IPS-18c (cell line): ENCODE measurements around the gene RUVBL2.
"Not testable (repeated sequence)": the region's sequence is repeated elsewhere in the genome, so short reads cannot be mapped to it uniquely, and the experiment has no call there.

ENCODE experiments used
- H3K4me3 ChIP-seq: 2 replicates; pipeline ENCODE4 v1.7.0; 2013; ENCODE audit warnings: low read depth, mild to moderate bottlenecking, low read length, moderate library complexity; ENCODE audit not compliant: insufficient read depth
- H3K9me3 ChIP-seq: one replicate; pipeline ENCODE4 v1.6.1; 2013; ENCODE audit warnings: mild to moderate bottlenecking, low read length, moderate library complexity; ENCODE audit not compliant: control insufficient read depth, insufficient read depth

RUVBL2 gene

GRCh38 chr19:49056101-49056901 is 62.6 kb downstream of the RUVBL2 start:
- peak overlapping the region; percentile 59 for H3K4me3 ChIP-seq
- no peaks in the 10 kb centered on the region for H3K9me3 ChIP-seq

GRCh38 chr19:49056902-49057596 is 63.4 kb downstream of the RUVBL2 start:
- not testable (repeated sequence) for H3K9me3 ChIP-seq
- H3K4me3 ChIP-seq = peak overlapping the region; percentile 59

GRCh38 chr19:49057636-49058234 is 64.0 kb downstream of the RUVBL2 start, which contains the start of gene CGB7:
CGB7 (minus strand) TSS chr19:49057749; CDS start chr19:49055375, 2,374 bp downstream.
- Histone ChIP-seq H3K4me3 (peak within 1 kb of the TSS; percentile 59), H3K9me3 (no peaks in the 10 kb centered on the region)

GRCh38 chr19:49058562-49058961 is 64.9 kb downstream of the RUVBL2 start:
- Histone ChIP-seq H3K4me3 (no peak overlapping the region), H3K9me3 (no peaks in the 10 kb centered on the region)

- Histone ChIP-seq H3K4me3 (no peak overlapping the region), H3K9me3 (no peaks in the 10 kb centered on the region)
Measured at GRCh38 chr19:49059053-49059452, 65.4 kb downstream of the RUVBL2 start.

- H3K4me3 ChIP-seq = no peak overlapping the region
Measured at GRCh38 chr19:49061000-49061399, 67.3 kb downstream of the RUVBL2 start.

GRCh38 chr19:49061445-49061844 is 67.8 kb downstream of the RUVBL2 start:
- H3K4me3 ChIP-seq = no peak overlapping the region
- H3K9me3 ChIP-seq = no peaks in the 10 kb centered on the region

More at GRCh38 chr19:49061000-49061399, 67.3 kb downstream of the RUVBL2 start:
- H3K9me3 ChIP-seq = no peaks in the 10 kb centered on the region

GRCh38 chr19:49064029-49064629 is 70.4 kb downstream of the RUVBL2 start:
- Histone ChIP-seq H3K4me3 (peak overlapping the region; percentile 36; the same call in 1 of the 2 replicates), H3K9me3 (peaks cover 2% of the 10 kb centered on the region)

GRCh38 chr19:49064768-49065611 is 71.3 kb downstream of the RUVBL2 start, which contains the start of gene NTF4:
NTF4 (minus strand) TSS chr19:49064818; CDS start chr19:49061997, 2,821 bp downstream.
- Histone ChIP-seq H3K9me3 (peaks cover 2% of the 10 kb centered on the region), H3K4me3 (peak within 1 kb of the TSS; percentile 36; the same call in 1 of the 2 replicates)
